GM19438 (cell line): Measurements from ENCODE around the gene ARPC4.
"Not testable (repeated sequence)": the region's sequence is repeated elsewhere in the genome, so short reads cannot be mapped to it uniquely, and the experiment has no call there.

Source experiments
- ATAC-seq: cut with Tn5 transposase; IDR thresholded peaks from one replicate; pipeline ENCODE4 v1.9.1; 2021; ENCODE audit warnings: low read depth; ENCODE audit not compliant: unreplicated experiment

The ARPC4 gene

GRCh38 chr3:9848860-9849259 lies 56.0 kb downstream of the ARPC4 start:
- ATAC-seq = not testable (repeated sequence)

- ATAC-seq = not testable (repeated sequence)
Observed at GRCh38 chr3:9851383-9851782, 58.5 kb downstream of the ARPC4 start.

GRCh38 chr3:9851926-9852325 lies 59.0 kb downstream of the ARPC4 start:
- not testable (repeated sequence) for ATAC-seq

GRCh38 chr3:9852528-9852927 lies 59.6 kb downstream of the ARPC4 start:
- no peak for ATAC-seq

GRCh38 chr3:9854291-9854940 lies 61.5 kb downstream of the ARPC4 start:
- not testable (repeated sequence) for ATAC-seq

GRCh38 chr3:9855594-9855993 lies 62.7 kb downstream of the ARPC4 start:
- no peak for ATAC-seq
